ENCODE measurements around the gene GRIK4. TPM values are rescaled to one million over a fixed set of nuclear protein-coding genes. Genes with fewer than 3 reads are reported as not detected.

Gene GRIK4
- total RNA-seq, 2 experiments from 2014 or later, result not detected

DNA sequence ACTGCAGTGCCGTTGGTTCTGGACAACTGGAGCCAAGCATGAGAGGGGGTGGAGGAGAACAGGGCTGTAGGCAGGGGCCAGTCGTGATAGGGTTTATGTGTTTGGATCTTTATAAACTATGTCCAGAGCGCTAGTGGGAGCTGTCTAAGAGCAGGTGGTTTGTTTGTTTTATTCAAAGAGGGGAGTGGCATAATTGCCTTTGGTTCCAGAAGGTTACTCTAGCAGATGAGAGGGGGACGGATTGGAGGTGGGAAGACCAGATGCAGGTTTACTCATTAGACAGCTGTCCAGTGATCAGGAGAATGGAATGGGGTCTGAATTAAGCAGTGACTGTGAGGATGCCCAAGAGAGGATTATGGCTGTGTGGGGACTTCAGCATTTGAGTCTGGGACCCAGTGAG is 403.1 kb downstream of the GRIK4 start:
- H3K4me1 ChIP-seq (ENCODE audit: insufficient read depth, low read length), result no peaks in the 10 kb centered on the region
- Mint-ChIP-seq H3K4me1 (ENCODE audit: low read depth) (no peaks in the 10 kb centered on the region), H3K36me3 (ENCODE audit: low read depth) (no peaks in the 10 kb centered on the region), H3K27me3 (peaks cover 32% of the 10 kb centered on the region), H3K4me3 (no peak overlapping the region), H3K27ac (no peak overlapping the region), H3K9me3 (no peaks in the 10 kb centered on the region)
- H3K9me3 ChIP-seq (ENCODE audit: control insufficient read depth in 1 of 2, insufficient read depth in 1 of 2, low read length in 2 of 2), result no peaks in the 10 kb centered on the region
- intact Hi-C loops (cut with DNase I, micrococcal nuclease), result no loop called here
- DNase-seq (no peak), ATAC-seq (ENCODE audit: poor library complexity) (no peak)
- no peak overlapping the region for H3K27ac ChIP-seq (ENCODE audit: low read depth in 1 of 2, low read length in 2 of 2)
- TF ChIP-seq, protein P1, sequence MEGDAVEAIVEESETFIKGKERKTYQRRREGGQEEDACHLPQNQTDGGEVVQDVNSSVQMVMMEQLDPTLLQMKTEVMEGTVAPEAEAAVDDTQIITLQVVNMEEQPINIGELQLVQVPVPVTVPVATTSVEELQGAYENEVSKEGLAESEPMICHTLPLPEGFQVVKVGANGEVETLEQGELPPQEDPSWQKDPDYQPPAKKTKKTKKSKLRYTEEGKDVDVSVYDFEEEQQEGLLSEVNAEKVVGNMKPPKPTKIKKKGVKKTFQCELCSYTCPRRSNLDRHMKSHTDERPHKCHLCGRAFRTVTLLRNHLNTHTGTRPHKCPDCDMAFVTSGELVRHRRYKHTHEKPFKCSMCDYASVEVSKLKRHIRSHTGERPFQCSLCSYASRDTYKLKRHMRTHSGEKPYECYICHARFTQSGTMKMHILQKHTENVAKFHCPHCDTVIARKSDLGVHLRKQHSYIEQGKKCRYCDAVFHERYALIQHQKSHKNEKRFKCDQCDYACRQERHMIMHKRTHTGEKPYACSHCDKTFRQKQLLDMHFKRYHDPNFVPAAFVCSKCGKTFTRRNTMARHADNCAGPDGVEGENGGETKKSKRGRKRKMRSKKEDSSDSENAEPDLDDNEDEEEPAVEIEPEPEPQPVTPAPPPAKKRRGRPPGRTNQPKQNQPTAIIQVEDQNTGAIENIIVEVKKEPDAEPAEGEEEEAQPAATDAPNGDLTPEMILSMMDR (IDR thresholded peaks at IDR 0.05), result no peak
- H3K4me3 ChIP-seq (ENCODE audit: low read length), result no peak overlapping the region
- H3K27me3 ChIP-seq (ENCODE audit: control insufficient read depth in 1 of 2, insufficient read depth in 2 of 2, low read length in 2 of 2), result no peaks in the 10 kb centered on the region
- ChIA-PET POLR2A (no interaction called here), CTCF (no interaction called here)
- no peaks in the 10 kb centered on the region for H3K36me3 ChIP-seq (ENCODE audit: insufficient read depth, low read length)

DNA sequence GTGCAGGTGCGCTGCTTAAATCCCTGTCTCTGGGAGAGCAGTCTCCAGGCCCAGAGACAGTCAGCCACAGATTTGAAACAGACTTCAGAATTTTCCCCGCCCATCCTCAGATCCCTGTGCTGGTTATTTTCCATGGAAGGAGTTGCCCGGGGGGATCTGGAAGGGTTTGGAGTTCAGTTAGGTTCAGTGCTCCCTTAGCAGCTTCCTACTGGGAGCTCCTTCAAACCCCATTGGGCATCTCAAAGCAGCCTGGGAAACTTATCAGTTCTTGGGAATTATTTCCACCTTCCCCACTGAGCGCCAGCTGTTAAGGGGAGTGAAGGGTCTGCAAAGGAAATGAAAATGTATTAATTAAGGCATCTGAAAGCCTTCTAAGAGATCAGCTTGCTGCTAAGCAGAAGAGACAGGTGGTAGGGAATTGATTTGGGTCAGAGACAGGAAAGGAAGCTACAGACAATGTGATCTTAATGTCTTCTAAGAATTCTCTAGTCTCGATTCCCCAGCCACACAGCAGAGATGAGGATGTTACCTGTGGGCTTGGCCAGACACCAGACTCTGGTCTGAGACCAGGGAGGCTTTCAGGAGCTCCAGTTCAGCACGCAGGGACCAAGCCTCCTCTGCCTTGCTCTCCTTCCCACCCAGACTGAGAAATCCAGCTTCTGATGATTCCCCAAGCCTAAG is 406.2 kb downstream of the GRIK4 start:
- no peaks in the 10 kb centered on the region for H3K36me3 Mint-ChIP-seq (ENCODE audit: low read depth)
- H3K9me3 Mint-ChIP-seq, result no peaks in the 10 kb centered on the region
- intact Hi-C loops (cut with DNase I, micrococcal nuclease), result no loop called here
- ATAC-seq (ENCODE audit: poor library complexity) (no peak), DNase-seq (no peak)
- H3K27me3 Mint-ChIP-seq, result peaks cover 9% of the 10 kb centered on the region
- Histone ChIP-seq H3K9me3 (ENCODE audit: control insufficient read depth in 1 of 2, insufficient read depth in 1 of 2, low read length in 2 of 2) (no peaks in the 10 kb centered on the region), H3K27ac (ENCODE audit: low read depth in 1 of 2, low read length in 2 of 2) (no peak overlapping the region), H3K27me3 (ENCODE audit: control insufficient read depth in 1 of 2, insufficient read depth in 2 of 2, low read length in 2 of 2) (no peaks in the 10 kb centered on the region), H3K4me1 (ENCODE audit: insufficient read depth, low read length) (no peaks in the 10 kb centered on the region), H3K36me3 (ENCODE audit: insufficient read depth, low read length) (no peaks in the 10 kb centered on the region), H3K4me3 (ENCODE audit: low read length) (no peak overlapping the region)
- TF ChIP-seq, protein P1 (IDR thresholded peaks at IDR 0.05), result no peak
- H3K27ac Mint-ChIP-seq, result no peak overlapping the region
- CTCF ChIA-PET, result no interaction called here
- no peaks in the 10 kb centered on the region for H3K4me1 Mint-ChIP-seq (ENCODE audit: low read depth)
- POLR2A ChIA-PET, result no interaction called here
- H3K4me3 Mint-ChIP-seq, result no peak overlapping the region

DNA sequence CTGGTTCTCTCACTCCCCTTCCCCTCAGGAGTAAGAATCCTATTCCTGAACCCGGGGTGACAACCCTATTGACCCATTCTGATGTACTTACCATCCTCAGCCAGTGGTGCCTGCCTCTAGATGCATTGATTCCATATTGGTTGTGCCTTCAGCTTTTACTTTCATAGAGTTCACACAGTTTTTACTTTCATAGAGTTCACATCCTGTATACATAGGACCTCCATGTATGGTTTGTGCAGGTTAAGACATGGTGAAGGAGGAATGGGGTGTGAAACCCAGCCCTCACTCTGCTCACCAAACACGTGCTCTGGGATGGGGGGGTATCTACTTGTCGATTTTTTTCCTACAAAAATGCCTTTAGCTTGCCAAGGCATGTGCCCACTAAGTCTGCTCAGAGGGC is 406.7 kb downstream of the GRIK4 start:
- no peak overlapping the region for H3K4me3 Mint-ChIP-seq
- TF ChIP-seq, protein P1 (IDR thresholded peaks at IDR 0.05), result no peak
- Histone ChIP-seq H3K4me1 (ENCODE audit: insufficient read depth, low read length) (no peaks in the 10 kb centered on the region), H3K36me3 (ENCODE audit: insufficient read depth, low read length) (no peaks in the 10 kb centered on the region), H3K9me3 (ENCODE audit: control insufficient read depth in 1 of 2, insufficient read depth in 1 of 2, low read length in 2 of 2) (no peaks in the 10 kb centered on the region), H3K27ac (ENCODE audit: low read depth in 1 of 2, low read length in 2 of 2) (no peak overlapping the region), H3K4me3 (ENCODE audit: low read length) (no peak overlapping the region), H3K27me3 (ENCODE audit: control insufficient read depth in 1 of 2, insufficient read depth in 2 of 2, low read length in 2 of 2) (no peaks in the 10 kb centered on the region)
- ChIA-PET CTCF (no interaction called here), POLR2A (no interaction called here)
- H3K9me3 Mint-ChIP-seq, result no peaks in the 10 kb centered on the region
- intact Hi-C loops (cut with DNase I, micrococcal nuclease), result no loop called here
- H3K27me3 Mint-ChIP-seq, result peaks cover 8% of the 10 kb centered on the region
- ATAC-seq (ENCODE audit: poor library complexity) (no peak), DNase-seq (no peak)
- H3K36me3 Mint-ChIP-seq (ENCODE audit: low read depth), result no peaks in the 10 kb centered on the region
- H3K4me1 Mint-ChIP-seq (ENCODE audit: low read depth), result no peaks in the 10 kb centered on the region
- no peak overlapping the region for H3K27ac Mint-ChIP-seq

Data from CD4-positive, alpha-beta T cell (primary cell).